ENCODE results near the gene UBASH3B.

The UBASH3B gene

DNA sequence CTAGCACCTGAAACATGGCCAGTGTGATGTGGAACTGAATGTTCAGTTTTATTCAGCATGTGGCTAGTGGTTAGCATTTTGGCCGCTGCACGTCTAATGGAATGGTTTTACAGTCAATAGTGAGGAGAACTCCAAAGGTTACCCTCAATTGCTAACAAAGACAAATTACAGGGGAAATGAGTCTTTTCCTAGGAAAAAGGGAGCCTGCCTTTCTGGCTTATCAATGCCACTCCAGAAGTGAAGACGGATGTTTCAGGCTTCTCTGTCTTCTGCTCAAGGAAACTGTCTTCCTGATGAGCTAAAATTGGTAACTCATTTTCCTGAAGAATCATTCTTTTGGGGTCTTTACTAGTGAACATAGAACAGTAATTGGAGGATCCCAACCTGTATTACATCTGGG lies 98.5 kb downstream of the UBASH3B start:
- H3K9me3 ChIP-seq (ENCODE audit: low read length): no peaks in the 10 kb centered on the region
- H3K4me1 ChIP-seq (ENCODE audit: insufficient read depth, low read length): peaks cover 3% of the 10 kb centered on the region
- no peak overlapping the region for H3K4me3 ChIP-seq (ENCODE audit: low read depth in 1 of 2, low read length in 2 of 2)
- no peak overlapping the region for H3K9ac ChIP-seq (ENCODE audit: low read length)
- H3K27ac ChIP-seq (ENCODE audit: low read depth, low read length): no peak overlapping the region
- no peaks in the 10 kb centered on the region for H3K27me3 ChIP-seq (ENCODE audit: control insufficient read depth in 1 of 2, insufficient read depth in 2 of 2, low read length in 2 of 2)
- H3K36me3 ChIP-seq (ENCODE audit: insufficient read depth, low read length): no peaks in the 10 kb centered on the region

DNA sequence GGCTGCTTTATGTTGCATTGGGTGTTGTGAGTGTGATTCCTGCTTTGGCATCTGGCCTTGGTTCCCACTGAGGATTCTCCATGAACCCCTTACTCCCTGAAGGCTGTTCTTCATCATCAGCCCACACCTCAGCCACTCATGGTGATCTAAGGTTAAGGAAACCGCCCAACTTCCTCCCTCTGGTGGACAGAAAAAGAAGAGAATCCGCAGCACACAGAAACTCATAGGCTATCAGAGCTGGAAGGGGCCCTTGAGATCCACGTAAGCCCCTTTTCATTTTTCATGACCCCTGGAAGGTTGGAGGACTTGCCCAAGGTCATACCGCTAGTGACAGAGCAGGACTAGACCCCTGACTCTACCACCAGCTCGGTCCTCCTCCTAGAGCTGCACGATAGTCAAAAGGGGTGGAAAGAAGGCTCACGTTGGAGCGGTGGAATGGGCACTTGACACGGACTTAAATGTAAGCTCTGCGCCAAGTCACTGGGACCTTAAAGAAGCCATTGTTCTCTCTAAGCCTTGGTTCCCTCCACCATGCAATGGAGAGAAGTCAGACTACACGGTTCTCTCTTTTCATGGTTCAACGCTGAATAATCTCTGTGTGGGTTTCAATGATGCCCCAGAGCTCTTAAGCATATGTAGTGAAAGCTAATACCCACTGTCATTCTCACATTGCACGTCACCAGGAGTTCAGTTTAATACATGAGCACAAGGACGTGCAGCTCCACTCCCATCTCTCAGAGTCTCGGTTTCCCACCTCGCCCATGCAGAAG lies 99.2 kb downstream of the UBASH3B start:
- H3K4me3 ChIP-seq (ENCODE audit: low read depth in 1 of 2, low read length in 2 of 2): no peak overlapping the region
- H3K36me3 ChIP-seq (ENCODE audit: insufficient read depth, low read length): no peaks in the 10 kb centered on the region
- H3K9me3 ChIP-seq (ENCODE audit: low read length): no peaks in the 10 kb centered on the region
- H3K9ac ChIP-seq (ENCODE audit: low read length): no peak overlapping the region
- no peaks in the 10 kb centered on the region for H3K27me3 ChIP-seq (ENCODE audit: control insufficient read depth in 1 of 2, insufficient read depth in 2 of 2, low read length in 2 of 2)
- H3K4me1 ChIP-seq (ENCODE audit: insufficient read depth, low read length): no peaks in the 10 kb centered on the region
- H3K27ac ChIP-seq (ENCODE audit: low read depth, low read length): no peak overlapping the region

- Histone ChIP-seq H3K27me3 (ENCODE audit: control insufficient read depth in 1 of 2, insufficient read depth in 2 of 2, low read length in 2 of 2) (no peaks in the 10 kb centered on the region), H3K36me3 (ENCODE audit: insufficient read depth, low read length) (no peaks in the 10 kb centered on the region), H3K4me1 (ENCODE audit: insufficient read depth, low read length) (no peaks in the 10 kb centered on the region), H3K4me3 (ENCODE audit: low read depth in 1 of 2, low read length in 2 of 2) (no peak overlapping the region), H3K9me3 (ENCODE audit: low read length) (no peaks in the 10 kb centered on the region), H3K27ac (ENCODE audit: low read depth, low read length) (no peak overlapping the region), H3K9ac (ENCODE audit: low read length) (no peak overlapping the region)
Measured at GRCh38 chr11:122755409-122755808, 99.9 kb downstream of the UBASH3B start.

- Histone ChIP-seq H3K27me3 (ENCODE audit: control insufficient read depth in 1 of 2, insufficient read depth in 2 of 2, low read length in 2 of 2) (no peaks in the 10 kb centered on the region), H3K4me1 (ENCODE audit: insufficient read depth, low read length) (no peaks in the 10 kb centered on the region), H3K9ac (ENCODE audit: low read length) (no peak overlapping the region), H3K36me3 (ENCODE audit: insufficient read depth, low read length) (no peaks in the 10 kb centered on the region), H3K4me3 (ENCODE audit: low read depth in 1 of 2, low read length in 2 of 2) (no peak overlapping the region), H3K27ac (ENCODE audit: low read depth, low read length) (no peak overlapping the region), H3K9me3 (ENCODE audit: low read length) (no peaks in the 10 kb centered on the region)
Measured at GRCh38 chr11:122755941-122756340, 100.4 kb downstream of the UBASH3B start.

GRCh38 chr11:122756417-122756816 lies 100.9 kb downstream of the UBASH3B start:
- H3K27ac ChIP-seq (ENCODE audit: low read depth, low read length): no peak overlapping the region

GRCh38 chr11:122757201-122757600 lies 101.7 kb downstream of the UBASH3B start:
- Histone ChIP-seq H3K9ac (ENCODE audit: low read length) (no peak overlapping the region), H3K27me3 (ENCODE audit: control insufficient read depth in 1 of 2, insufficient read depth in 2 of 2, low read length in 2 of 2) (no peaks in the 10 kb centered on the region)

More at GRCh38 chr11:122756417-122756816, 100.9 kb downstream of the UBASH3B start:
- Histone ChIP-seq H3K9ac (ENCODE audit: low read length) (no peak overlapping the region), H3K4me3 (ENCODE audit: low read depth in 1 of 2, low read length in 2 of 2) (no peak overlapping the region), H3K4me1 (ENCODE audit: insufficient read depth, low read length) (no peaks in the 10 kb centered on the region), H3K27me3 (ENCODE audit: control insufficient read depth in 1 of 2, insufficient read depth in 2 of 2, low read length in 2 of 2) (no peaks in the 10 kb centered on the region), H3K9me3 (ENCODE audit: low read length) (no peaks in the 10 kb centered on the region), H3K36me3 (ENCODE audit: insufficient read depth, low read length) (no peaks in the 10 kb centered on the region)

GRCh38 chr11:122758339-122758738 lies 102.8 kb downstream of the UBASH3B start:
- no peaks in the 10 kb centered on the region for H3K27me3 ChIP-seq (ENCODE audit: control insufficient read depth in 1 of 2, insufficient read depth in 2 of 2, low read length in 2 of 2)
- no peaks in the 10 kb centered on the region for H3K9me3 ChIP-seq (ENCODE audit: low read length)
- no peaks in the 10 kb centered on the region for H3K36me3 ChIP-seq (ENCODE audit: insufficient read depth, low read length)
- no peaks in the 10 kb centered on the region for H3K4me1 ChIP-seq (ENCODE audit: insufficient read depth, low read length)
- no peak overlapping the region for H3K27ac ChIP-seq (ENCODE audit: low read depth, low read length)
- H3K4me3 ChIP-seq (ENCODE audit: low read depth in 1 of 2, low read length in 2 of 2): no peak overlapping the region
- no peak overlapping the region for H3K9ac ChIP-seq (ENCODE audit: low read length)

More at GRCh38 chr11:122757201-122757600, 101.7 kb downstream of the UBASH3B start:
- Histone ChIP-seq H3K36me3 (ENCODE audit: insufficient read depth, low read length) (no peaks in the 10 kb centered on the region), H3K4me3 (ENCODE audit: low read depth in 1 of 2, low read length in 2 of 2) (no peak overlapping the region), H3K27ac (ENCODE audit: low read depth, low read length) (no peak overlapping the region), H3K9me3 (ENCODE audit: low read length) (no peaks in the 10 kb centered on the region), H3K4me1 (ENCODE audit: insufficient read depth, low read length) (no peaks in the 10 kb centered on the region)

GRCh38 chr11:122758974-122759373 lies 103.5 kb downstream of the UBASH3B start:
- Histone ChIP-seq H3K9ac (ENCODE audit: low read length) (no peak overlapping the region), H3K27me3 (ENCODE audit: control insufficient read depth in 1 of 2, insufficient read depth in 2 of 2, low read length in 2 of 2) (no peaks in the 10 kb centered on the region), H3K4me3 (ENCODE audit: low read depth in 1 of 2, low read length in 2 of 2) (no peak overlapping the region), H3K4me1 (ENCODE audit: insufficient read depth, low read length) (no peaks in the 10 kb centered on the region), H3K9me3 (ENCODE audit: low read length) (no peaks in the 10 kb centered on the region), H3K27ac (ENCODE audit: low read depth, low read length) (no peak overlapping the region), H3K36me3 (ENCODE audit: insufficient read depth, low read length) (no peaks in the 10 kb centered on the region)

DNA sequence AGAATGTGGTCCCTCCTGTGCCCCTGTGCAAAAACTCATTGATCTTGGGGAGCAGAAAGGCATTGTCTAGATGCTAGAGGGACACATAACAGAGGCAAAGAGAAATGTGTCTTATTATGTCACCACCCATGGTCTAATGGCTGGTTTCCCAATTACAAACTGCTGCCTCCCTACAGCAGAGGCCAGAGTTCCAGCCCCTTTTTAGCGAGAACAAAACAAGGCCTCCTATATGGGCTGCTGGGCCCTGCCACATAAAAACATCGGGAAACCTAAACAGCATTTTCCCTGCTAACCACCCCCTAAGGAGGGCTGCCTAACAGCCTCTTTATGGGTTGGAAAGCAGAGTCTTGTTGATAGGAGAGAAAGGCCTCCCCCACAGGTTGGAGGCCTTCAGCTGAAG lies 107.6 kb downstream of the UBASH3B start:
- Histone ChIP-seq H3K4me3 (ENCODE audit: low read depth in 1 of 2, low read length in 2 of 2) (no peak overlapping the region), H3K36me3 (ENCODE audit: insufficient read depth, low read length) (no peaks in the 10 kb centered on the region), H3K9me3 (ENCODE audit: low read length) (no peaks in the 10 kb centered on the region), H3K27ac (ENCODE audit: low read depth, low read length) (no peak overlapping the region), H3K9ac (ENCODE audit: low read length) (no peak overlapping the region), H3K4me1 (ENCODE audit: insufficient read depth, low read length) (no peaks in the 10 kb centered on the region), H3K27me3 (ENCODE audit: control insufficient read depth in 1 of 2, insufficient read depth in 2 of 2, low read length in 2 of 2) (no peaks in the 10 kb centered on the region)

DNA sequence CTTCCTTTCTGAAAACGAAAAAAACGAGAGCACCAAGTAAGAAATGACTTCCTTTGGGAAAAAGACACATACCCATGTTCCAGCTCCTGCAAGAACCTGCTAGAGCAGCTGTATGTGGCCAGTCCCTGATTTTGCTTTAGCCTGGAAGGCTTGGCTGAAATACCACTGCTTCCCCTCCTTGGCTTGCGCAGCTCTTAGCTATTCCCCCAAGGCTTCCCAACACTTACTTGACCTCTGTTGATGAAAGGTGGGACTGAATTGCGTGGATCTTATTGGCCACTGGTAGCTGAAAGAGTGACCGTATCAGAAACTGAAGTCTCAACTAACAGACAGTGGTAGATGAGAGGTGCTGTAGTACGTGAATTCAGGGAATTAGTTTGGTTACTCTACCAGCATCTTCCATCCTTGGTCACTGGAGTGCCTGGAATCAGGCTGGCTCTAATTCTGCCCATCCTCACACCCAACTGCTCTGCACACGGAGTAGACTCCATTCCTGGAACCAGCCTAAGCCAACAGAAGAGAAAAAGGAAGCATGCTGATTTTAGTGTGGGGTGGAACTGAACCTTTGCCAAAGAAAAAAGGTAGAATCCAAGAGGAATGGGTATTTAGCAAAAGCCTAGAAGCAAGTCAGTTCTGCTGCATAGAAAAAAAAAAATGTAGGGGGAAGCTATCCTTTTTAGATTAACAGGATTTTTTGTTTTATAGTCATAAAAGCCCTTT lies 109.0 kb downstream of the UBASH3B start:
- H3K27me3 ChIP-seq (ENCODE audit: control insufficient read depth in 1 of 2, insufficient read depth in 2 of 2, low read length in 2 of 2): no peaks in the 10 kb centered on the region
- H3K27ac ChIP-seq (ENCODE audit: low read depth, low read length): no peak overlapping the region
- no peaks in the 10 kb centered on the region for H3K36me3 ChIP-seq (ENCODE audit: insufficient read depth, low read length)
- no peaks in the 10 kb centered on the region for H3K4me1 ChIP-seq (ENCODE audit: insufficient read depth, low read length)
- no peak overlapping the region for H3K4me3 ChIP-seq (ENCODE audit: low read depth in 1 of 2, low read length in 2 of 2)
- H3K9ac ChIP-seq (ENCODE audit: low read length): no peak overlapping the region
- no peaks in the 10 kb centered on the region for H3K9me3 ChIP-seq (ENCODE audit: low read length)

GRCh38 chr11:122765487-122766131 lies 110.1 kb downstream of the UBASH3B start:
- Histone ChIP-seq H3K36me3 (ENCODE audit: insufficient read depth, low read length) (no peaks in the 10 kb centered on the region), H3K4me1 (ENCODE audit: insufficient read depth, low read length) (no peaks in the 10 kb centered on the region), H3K9ac (ENCODE audit: low read length) (no peak overlapping the region), H3K27me3 (ENCODE audit: control insufficient read depth in 1 of 2, insufficient read depth in 2 of 2, low read length in 2 of 2) (no peaks in the 10 kb centered on the region), H3K4me3 (ENCODE audit: low read depth in 1 of 2, low read length in 2 of 2) (no peak overlapping the region), H3K27ac (ENCODE audit: low read depth, low read length) (no peak overlapping the region), H3K9me3 (ENCODE audit: low read length) (no peaks in the 10 kb centered on the region)
